AG10803 (cell line): ENCODE measurements around the gene SOWAHC.
"Not testable (repeated sequence)": the region's sequence is repeated elsewhere in the genome, so short reads cannot be mapped to it uniquely, and the experiment has no call there.

ENCODE experiments used
- DNase-seq: peaks from one replicate; pipeline ENCODE4 v3.0.0; 2010; ENCODE audit warnings: low read depth
- H3K4me3 ChIP-seq: 2 replicates; pipeline ENCODE4 v1.5.1; 2011; ENCODE audit warnings: mild to moderate bottlenecking, low read length, control low read depth
- CTCF ChIP-seq: conservative IDR thresholded peaks from 2 replicates; pipeline ENCODE4 v1.5.1; 2011; ENCODE audit warnings: mild to moderate bottlenecking, low read length, control low read depth, inconsistent platforms

SOWAHC gene

GRCh38 chr2:109619032-109619615 is 5.0 kb downstream of the SOWAHC start:
- TF ChIP-seq CTCF: no peak
- no peak overlapping the region for H3K4me3 ChIP-seq
- no peak for DNase-seq

GRCh38 chr2:109623297-109623696 is 9.1 kb downstream of the SOWAHC start:
- no peak for DNase-seq
- H3K4me3 ChIP-seq: no peak overlapping the region
- TF ChIP-seq CTCF: no peak

DNA sequence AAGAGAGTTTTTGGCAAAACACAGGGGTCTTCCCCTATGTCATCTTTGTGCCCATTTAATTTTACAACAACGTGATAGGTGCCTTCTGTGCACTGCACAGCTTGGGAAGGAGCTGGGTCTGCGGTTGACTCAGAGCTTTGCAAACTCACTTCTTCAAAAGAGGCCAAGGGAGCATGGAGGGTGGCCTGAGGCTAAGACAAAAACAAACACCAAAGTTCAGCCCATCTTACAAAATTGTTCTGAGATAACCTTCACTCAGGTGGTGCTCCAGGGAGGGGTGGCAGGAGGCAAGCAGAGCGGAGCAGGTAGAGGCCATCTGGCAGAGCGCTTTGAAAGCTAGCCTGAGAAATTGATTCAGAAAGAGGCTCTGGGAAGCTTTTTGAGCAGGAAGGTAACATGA is 9.8 kb downstream of the SOWAHC start:
- no peak overlapping the region for H3K4me3 ChIP-seq
- no peak for TF ChIP-seq CTCF
- DNase-seq: no peak

GRCh38 chr2:109624339-109624738 is 10.2 kb downstream of the SOWAHC start:
- TF ChIP-seq CTCF: no peak
- H3K4me3 ChIP-seq: no peak overlapping the region
- no peak for DNase-seq

DNA sequence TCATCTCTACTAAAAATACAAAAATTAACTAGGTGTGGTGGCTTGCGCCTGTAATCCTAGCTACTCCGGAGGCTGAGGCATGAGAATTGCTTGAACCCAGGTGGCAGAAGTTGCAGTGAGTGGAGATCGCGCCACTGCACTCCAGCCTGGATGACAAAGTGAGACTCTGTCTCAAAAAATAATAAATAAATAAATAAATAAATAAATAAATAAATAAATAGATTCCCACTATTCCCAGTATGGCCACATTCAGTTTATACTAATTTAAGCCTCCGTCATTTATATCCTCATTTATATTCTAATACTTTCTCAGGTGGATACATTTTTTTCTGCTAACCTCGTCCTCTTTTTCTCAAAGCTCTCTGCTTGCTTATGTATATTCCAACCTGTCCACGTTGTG is 14.2 kb downstream of the SOWAHC start:
- H3K4me3 ChIP-seq, DNase-seq: not testable (repeated sequence)

DNA sequence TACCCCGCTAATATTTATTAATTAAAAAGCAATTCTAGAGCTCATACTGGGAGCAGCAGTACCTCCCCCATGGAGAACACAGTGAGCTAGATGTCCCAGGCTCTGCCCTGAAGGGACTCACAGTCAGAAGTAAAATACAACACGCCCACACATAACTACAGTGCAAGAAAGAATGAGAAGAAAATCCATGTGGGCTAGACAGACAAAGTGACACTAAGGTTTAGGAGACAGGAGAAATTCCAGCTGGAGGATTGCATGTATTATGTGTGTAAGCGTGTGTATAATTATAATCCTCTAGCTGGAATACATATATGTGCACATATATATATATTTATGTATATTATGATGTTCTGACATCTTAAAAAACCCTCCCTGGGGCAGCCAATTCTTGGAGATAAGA is 15.7 kb downstream of the SOWAHC start:
- no peak for DNase-seq
- H3K4me3 ChIP-seq: no peak overlapping the region
- no peak for TF ChIP-seq CTCF

DNA sequence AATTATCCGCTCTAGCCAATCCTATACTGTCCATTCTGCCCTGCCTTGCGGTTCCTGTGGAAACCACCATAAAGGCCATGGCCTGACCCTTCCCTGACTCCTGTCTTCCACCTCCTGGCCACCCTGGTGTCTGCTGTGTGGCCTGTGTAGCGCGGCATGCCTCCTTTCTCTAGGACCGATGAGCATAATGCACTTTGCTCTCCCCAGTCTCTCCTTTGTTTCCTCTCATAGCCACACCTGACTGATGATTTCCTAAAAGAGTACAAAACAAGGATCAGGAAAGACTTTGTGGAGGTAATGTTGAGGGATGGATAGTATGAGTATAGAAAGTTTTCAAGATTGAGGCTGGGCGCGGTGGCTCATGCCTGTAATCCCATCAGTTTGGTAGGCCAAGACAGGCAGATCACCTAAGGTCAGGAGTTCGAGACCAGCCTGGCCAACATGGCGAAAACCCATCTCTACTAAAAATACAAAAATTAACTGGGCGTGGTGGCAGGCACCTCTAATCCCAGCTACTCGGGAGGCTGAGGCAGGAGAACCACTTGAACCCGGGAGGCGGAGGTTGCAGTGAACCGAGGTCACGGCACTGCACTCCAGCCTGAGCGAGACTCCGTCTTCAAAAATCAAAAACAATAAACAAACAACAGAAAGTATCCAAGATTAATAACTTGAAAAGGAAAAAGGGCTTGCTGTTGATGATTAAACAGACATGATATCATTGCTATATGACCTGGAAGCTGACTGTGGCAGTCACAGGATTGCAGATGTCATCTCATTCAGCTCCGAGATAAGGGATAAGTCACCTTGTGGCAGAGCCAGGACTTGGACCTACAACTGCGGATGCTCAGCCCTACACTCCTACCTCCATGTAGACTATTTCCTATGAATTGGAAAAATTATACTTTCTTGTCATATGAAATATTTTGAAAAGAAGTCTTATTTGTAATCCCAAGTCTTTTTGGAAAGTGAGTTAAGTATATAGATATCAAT is 16.6 kb downstream of the SOWAHC start:
- H3K4me3 ChIP-seq: no peak overlapping the region
- DNase-seq: no peak
- no peak for TF ChIP-seq CTCF
